Bone marrow (tissue), 2 donors: ENCODE results near the gene GJA3.

Experiments used
- DNase-seq, 2 donors: peaks; one replicate each; lab custom pipeline; 2025; lab: John Stamatoyannopoulos, UW

Gene GJA3

DNA sequence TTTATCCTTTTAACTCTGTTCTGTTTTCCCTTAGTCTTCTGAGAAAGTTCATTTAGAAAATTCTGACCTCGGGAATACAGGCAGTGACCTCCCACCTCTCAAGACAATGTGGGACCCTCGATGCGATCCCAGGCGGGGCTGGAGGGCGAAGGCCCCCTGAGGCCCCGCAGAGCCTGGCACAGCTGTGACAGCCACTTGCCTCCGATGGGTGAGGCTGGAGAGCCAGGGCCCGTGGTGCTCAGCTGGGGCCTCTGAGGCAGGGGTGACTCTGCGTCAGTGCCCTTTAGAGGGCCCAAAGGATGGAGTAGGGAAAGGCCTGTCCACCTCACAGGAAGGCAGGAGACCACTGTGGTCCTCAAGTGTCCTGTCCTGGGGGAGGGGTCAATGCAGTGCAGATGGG, 10.3 kb downstream of the GJA3 start:
- DNase-seq: no peak

DNA sequence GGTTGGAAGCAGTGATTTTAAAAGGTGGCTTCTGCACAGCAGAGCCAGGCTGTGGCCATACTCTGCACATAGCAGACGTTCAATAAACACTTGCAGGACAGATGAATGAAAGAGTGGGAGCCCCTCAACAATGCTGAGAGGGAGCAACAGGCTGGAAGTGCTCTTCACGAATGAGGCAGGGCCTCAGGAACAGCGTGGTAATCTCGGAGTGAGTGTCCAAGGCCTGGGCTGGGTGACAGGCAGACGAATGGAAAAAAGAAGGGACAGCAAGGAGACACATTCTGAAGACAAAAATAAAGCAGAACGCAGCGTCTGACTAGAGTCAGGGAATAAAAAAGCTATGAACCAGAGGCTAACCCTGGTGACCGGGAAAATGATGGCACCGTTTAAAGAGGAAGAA, 11.1 kb downstream of the GJA3 start:
- DNase-seq: no peak

GRCh38 chr13:20148501-20149183, 12.2 kb downstream of the GJA3 start:
- DNase-seq: no peak

GRCh38 chr13:20146381-20146780, 14.5 kb downstream of the GJA3 start:
- DNase-seq: no peak

DNA sequence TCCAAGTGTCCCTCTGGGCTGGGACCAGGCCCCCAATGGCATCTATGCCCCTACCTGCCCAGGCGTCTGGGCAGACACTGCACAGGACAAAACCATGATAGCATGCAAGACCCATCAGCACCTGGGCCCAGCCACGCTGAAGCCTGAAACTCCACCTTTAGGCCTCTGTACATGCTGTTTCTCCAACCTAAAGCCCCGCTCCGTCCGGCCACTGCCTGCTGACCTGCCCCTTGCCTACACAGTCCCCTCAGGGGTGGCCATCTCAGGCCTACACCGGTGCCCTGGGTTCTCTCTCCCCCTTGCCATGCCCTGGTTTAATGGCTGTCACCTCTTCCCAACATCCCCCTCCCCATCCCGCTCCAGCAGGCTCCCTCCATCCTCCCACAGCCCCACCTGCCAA, 15.3 kb downstream of the GJA3 start:
- DNase-seq: no peak

DNA sequence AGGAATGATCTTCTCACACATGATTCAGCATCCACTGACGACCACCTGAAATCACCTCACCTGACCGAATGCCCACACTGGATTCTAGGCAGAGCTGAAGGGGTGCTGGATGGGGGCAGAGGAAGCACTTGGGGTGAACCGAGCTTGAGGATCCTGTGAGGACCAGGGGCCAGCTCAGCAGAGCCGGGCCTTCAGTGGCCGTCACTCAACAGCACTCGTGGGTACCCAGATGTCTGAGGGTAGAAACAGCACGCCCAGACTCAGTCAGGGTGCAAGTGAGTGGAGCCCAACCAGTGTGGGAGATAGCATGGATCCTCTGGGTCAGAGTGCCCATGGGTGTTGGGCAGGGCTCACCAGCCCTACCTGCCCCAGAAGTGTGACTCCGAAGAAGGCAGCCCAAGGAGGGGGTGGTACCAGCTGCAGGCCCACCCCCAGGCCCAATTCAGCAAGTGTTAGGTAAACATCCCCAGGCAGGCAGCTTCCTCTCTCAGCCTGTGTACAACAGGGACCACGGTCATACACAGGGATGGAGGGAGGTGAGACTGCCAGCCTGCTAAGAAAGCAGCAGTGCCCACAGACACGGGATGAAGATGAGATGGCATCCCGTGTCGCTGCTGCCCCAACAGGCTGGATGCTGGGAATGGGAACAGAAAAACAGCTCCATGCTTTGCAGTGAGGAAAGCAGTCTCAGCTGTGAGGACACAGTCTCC, 16.6 kb downstream of the GJA3 start:
- no peak for DNase-seq

GRCh38 chr13:20142927-20143480, 17.8 kb downstream of the GJA3 start:
- no peak for DNase-seq

- DNase-seq: no peak
These were observed 18.6 kb downstream of the GJA3 start for GRCh38 chr13:20142023-20142926.

GRCh38 chr13:20141238-20142022, 19.4 kb downstream of the GJA3 start:
- no peak for DNase-seq

DNA sequence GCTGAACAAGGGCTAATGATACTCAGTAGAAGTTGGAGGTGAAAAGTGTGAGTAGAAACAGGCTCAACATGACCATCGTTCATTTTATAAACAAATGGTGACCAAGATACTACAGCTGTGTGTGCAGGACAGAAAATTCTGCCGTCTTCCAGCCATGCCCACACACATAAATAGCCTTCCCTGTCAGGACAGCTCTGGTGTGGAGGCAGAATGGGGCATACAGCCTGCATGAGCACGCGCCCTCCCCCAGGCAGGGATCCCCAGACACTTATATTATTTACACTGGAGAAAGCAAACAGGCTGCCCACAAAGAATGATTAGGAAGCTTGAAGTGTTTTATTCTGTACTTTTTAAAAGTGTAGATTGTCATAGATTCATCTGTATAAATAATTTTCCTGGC, 20.4 kb downstream of the GJA3 start:
- no peak for DNase-seq

DNA sequence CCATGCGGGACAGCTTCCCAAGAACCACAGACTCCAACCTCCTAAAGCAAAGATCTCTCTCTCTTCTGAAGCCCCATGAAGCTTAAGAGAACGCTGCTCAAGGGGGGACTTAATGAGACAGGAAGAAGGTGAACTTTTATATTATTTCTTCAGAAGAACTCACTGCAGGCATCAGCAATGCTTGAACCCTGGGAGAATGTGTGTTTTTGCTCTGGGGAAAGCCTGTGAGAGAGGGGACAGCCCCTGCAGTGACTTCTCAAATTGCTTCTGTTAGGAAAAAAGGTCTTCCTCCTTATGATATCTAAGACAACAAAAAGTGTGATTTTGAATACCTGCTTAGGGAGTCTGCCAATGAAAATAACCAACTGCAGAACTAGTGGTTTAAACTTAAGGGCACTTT, 23.0 kb downstream of the GJA3 start:
- DNase-seq: no peak

DNA sequence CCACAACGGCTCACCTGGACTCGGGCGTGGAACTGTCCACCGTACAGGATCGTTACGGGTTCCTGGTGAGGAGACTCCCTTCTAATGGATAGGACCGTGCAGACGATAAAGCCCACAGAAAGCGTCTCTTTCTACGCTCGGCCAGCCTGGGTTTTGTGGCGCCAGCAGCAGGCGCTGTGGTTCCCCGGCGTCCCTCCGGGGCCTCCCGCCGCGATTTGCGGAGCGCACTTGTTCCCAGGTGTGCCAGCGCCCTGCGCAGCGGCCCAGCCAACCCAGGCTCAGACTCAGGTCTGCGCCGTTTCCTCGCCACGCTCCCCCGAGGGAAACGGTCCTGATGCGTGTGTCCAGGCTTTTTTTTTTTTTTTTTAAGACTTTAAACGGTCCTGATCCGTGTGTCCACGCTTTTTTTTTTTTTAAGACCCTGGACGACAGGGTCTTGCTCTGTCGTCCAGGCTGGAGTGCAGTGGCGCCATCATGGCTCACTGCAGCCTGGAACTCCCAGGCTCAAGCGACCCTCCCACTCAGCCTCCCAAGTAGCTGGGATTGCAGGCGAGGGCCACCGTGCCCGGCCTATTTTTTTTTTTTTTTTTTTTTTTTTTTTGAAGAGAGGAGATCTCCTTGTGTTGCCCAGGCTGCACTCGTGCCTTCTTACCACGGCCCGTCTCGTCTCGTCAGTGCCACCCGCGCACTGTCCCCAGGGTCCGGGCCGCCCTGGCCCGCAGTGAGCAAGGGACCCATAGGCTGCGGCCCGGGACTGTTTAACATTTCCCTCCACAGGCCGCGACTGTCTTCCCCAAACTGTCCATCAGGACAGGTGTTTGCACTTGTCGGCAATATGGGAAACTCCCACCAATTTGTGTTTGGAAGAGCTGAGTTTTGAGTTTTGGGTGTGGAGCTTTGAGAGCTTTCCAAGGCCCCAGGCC, 23.8 kb downstream of the GJA3 start:
- no peak for DNase-seq

DNA sequence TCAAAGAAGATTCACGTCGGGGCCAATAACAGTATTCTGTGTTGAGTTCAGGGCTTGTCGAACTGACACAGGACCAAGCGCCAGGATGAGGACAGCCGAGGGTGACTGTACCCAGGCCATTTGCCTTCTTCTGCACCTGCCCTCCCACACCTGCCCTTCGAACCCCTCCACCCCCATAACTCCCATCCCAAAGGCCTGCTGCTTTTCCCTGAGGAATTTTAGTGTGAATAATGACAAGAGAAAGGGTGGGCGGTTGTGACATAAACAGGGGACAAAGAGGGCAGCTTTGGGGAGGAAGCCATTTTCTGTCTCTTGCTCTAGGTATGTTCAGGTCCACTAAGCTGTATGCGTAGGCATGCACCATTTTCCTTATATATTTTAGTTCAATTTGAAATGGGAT, 26.1 kb downstream of the GJA3 start:
- no peak for DNase-seq

DNA sequence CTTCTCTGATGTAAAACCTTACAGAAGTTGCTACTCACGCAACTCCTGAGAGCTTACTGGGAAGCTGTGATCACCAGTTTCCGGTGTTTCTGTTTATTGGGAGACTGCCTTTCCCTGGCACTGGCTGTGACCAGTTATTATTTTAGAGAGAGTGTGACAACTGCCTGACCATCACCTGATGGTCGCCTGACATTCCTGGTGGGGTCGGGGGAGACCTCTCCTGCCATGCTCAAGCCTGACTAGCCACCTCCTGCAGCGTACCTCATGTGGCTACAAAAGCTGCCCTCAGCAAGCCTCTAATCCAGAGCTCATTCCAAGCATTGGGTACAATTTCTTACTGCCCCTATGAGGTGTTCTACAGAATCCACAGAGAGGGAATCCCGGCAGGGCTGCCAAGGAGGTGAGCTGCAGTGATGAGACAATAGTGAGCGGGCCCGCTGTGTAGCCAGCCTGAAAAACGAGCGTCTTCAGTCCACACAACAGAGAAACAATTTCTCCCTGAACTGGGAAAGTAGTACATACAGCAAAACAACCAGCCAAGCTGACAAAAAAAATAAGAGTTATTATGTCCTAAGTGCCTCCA, 28.7 kb downstream of the GJA3 start:
- DNase-seq: no peak

DNA sequence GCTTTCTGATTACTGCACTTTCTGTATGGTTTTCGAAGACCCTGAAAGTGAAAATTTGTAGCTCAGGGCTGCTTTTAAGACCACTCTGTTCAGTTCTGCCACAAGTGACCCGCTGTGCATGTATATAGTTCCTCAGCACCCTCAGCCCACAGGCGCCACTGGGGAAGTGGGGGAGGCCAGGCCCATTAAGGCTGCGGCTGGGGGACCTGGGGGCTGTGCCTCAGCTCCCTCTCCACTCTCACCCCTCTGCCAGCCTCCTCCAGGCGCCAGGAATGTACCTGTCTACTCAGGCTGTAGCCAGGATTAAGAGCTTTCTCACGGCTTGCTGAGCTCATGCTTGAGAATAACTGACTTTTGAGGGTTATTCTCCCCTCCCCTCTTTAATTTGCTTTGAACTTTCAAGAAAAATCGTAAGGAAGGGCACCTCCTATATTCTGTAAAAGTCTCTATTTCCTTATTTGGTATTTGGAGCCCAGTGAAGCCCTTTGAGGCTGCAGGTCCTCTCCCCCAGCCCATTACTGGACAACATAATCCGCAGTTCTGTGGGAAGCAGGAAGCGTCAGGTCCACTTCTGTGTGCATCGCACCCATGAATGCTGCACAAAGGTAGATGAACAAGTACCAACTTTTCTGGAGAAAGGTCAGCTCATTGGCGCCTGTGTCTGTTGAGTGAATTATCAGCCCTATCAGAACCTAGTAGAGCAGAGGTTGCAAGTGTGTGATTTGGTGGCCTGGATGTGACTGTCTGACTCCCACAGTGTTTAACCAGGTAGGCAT, 29.6 kb downstream of the GJA3 start:
- no peak for DNase-seq

GRCh38 chr13:20130652-20131051, 30.2 kb downstream of the GJA3 start:
- no peak for DNase-seq

DNA sequence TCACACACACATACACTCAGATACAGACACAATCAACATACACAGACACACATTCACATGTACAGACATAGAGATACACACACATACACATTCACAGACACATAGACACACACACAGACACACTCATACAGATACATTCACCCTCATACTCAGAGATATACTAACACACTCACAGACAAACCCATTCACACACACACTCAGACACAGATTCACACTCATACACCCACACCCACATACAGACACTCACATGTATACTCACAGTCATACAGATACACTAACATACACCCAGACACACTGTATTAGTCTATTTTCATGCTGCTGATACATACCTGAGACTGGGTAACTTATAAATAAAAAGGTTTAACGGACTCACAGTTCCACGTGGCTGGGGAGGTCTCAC, 30.8 kb downstream of the GJA3 start:
- no peak for DNase-seq

DNA sequence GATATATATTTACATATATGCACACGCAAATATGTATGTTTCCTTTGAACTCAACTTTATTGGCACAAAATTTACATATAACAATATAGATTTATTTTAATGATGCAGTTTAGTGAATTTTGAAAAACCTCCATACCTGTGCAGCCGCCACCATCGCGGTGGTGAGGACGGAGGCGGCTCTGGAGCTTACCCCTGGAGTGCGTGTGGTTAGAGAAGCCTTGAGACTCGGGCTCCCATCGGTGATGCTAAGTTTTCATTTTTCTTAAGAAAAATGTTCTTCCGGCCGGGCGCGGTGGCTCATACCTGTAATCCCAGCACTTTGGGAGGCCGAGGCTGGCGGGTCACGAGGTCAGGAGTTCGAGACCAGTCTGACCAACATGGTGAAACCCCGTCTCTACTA, 31.8 kb downstream of the GJA3 start:
- no peak for DNase-seq

DNA sequence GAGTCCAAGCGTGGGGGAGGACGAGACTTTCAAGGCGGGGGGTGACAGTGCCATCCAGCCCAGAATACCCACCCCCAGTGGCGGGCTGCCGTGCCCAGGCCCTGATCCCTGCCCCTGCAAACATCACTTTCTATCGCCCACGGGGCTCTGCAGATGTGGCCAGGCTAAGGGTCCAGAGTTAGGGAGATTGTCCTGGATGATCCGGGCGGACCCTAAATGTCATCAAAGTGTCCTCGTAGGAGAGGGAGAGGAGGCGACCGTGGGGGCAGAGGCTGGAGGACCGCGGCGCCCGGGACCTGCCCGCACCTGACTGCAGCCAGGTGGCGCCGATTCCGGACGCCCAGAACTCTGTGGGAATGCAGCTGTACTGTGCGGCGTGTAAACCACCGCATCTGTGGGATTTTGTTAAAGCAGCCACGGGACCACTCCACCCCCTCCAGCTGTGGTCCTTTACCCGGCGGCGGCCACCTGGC, 32.4 kb downstream of the GJA3 start:
- DNase-seq: no peak
